K562 (cell line): ENCODE measurements around the gene CEP44. TPM values are rescaled to one million over a fixed set of nuclear protein-coding genes. Genes with fewer than 3 reads are reported as not detected.

ENCODE experiments used
- ADNP ChIP-seq: fragments of 200-800 bp; sonication (Bioruptor generic); IDR thresholded peaks from 2 replicates; pipeline ENCODE4 v1.6.1; 2016; ENCODE audit warnings: missing genetic modification characterization, missing compliant biosample characterization
- ARNT ChIP-seq, 2 experiments: fragments of 450-650 bp; IDR thresholded peaks; 2 replicates each; pipeline ENCODE4 v1.6.1; 2016; ENCODE audit warnings: mild to moderate bottlenecking in 1 of 2
- CBX2 ChIP-seq: fragments of 200-600 bp; sonication (generic); IDR thresholded peaks from one replicate; pipeline ENCODE4 v1.6.1; 2012; ENCODE audit warnings: mild to moderate bottlenecking, low read length, inconsistent platforms; ENCODE audit not compliant: insufficient read depth, poor library complexity, severe bottlenecking
- CCAR2 ChIP-seq: fragments of 200-400 bp; formaldehyde crosslinking; IDR thresholded peaks from 2 replicates; pipeline ENCODE4 v1.6.1; 2017; ENCODE audit warnings: mild to moderate bottlenecking, low read depth, low read length
- CSDE1 ChIP-seq, 2 experiments: fragments of 450-650 bp; IDR thresholded peaks; 2 replicates each; pipeline ENCODE4 v1.6.1; 2016; ENCODE audit warnings: mild to moderate bottlenecking in 1 of 2
- CXXC5 ChIP-seq: fragments of 250-450 bp; sonication (Bioruptor Pico); IDR thresholded peaks from 2 replicates; pipeline ENCODE4 v1.8.0; 2022; ENCODE audit warnings: inconsistent platforms, mild to moderate bottlenecking, moderate library complexity
- ERF ChIP-seq: fragments of 450-650 bp; formaldehyde crosslinking; IDR thresholded peaks from 2 replicates; pipeline ENCODE4 v1.4.0; 2020; ENCODE audit warnings: mild to moderate bottlenecking, mixed read lengths
- GTF2A2 ChIP-seq: IDR thresholded peaks from 2 replicates; pipeline ENCODE4 v1.6.1; 2016; ENCODE audit warnings: mild to moderate bottlenecking, missing genetic modification characterization, missing compliant biosample characterization
- HDAC3 ChIP-seq: fragments of 450-650 bp; IDR thresholded peaks from 2 replicates; pipeline ENCODE4 v1.6.1; 2018; ENCODE audit warnings: borderline replicate concordance, mild to moderate bottlenecking, moderate library complexity; ENCODE audit not compliant: partially characterized antibody
- HNRNPUL1 ChIP-seq: fragments of 200-400 bp; formaldehyde crosslinking; IDR thresholded peaks from 2 replicates; pipeline ENCODE4 v1.6.1; 2017; ENCODE audit warnings: low read length
- MXI1 ChIP-seq: IDR thresholded peaks from 2 replicates; pipeline ENCODE4 v1.6.1; 2011; ENCODE audit warnings: low read depth, mild to moderate bottlenecking, improper control_type of control experiment, low read length
- PBX2 ChIP-seq, 2 experiments: IDR thresholded peaks in 1 of 2; conservative IDR thresholded peaks in 1 of 2; 2 replicates each; pipeline ENCODE4 v1.6.1; 2016; ENCODE audit warnings: low read depth in 2 of 2, mild to moderate bottlenecking in 1 of 2, missing compliant biosample characterization in 1 of 2, missing genetic modification characterization in 1 of 2, moderate library complexity in 1 of 2
- PHB2 ChIP-seq: fragments of 450-650 bp; IDR thresholded peaks from 2 replicates; pipeline ENCODE4 v1.6.1; 2017; ENCODE audit warnings: low read depth
- PHTF2 ChIP-seq: fragments of 250-450 bp; sonication (Bioruptor Pico); IDR thresholded peaks from 2 replicates; pipeline ENCODE4 v1.5.0; 2021; ENCODE audit warnings: mild to moderate bottlenecking
- RBFOX2 ChIP-seq: fragments of 200-400 bp; formaldehyde crosslinking; IDR thresholded peaks from 2 replicates; pipeline ENCODE4 v1.6.1; 2017; ENCODE audit warnings: low read depth, mild to moderate bottlenecking, low read length, moderate library complexity
- RBM22 ChIP-seq: fragments of 200-400 bp; formaldehyde crosslinking; IDR thresholded peaks from 2 replicates; pipeline ENCODE4 v1.6.1; 2018; ENCODE audit warnings: low read length, low read depth; ENCODE audit not compliant: poor library complexity, severe bottlenecking
- RHOXF2B ChIP-seq: fragments of 250-450 bp; sonication (Bioruptor Pico); conservative IDR thresholded peaks from 2 replicates; pipeline ENCODE4 v1.5.1; 2021
- SMAD2 ChIP-seq: fragments of 150-350 bp; IDR thresholded peaks from 2 replicates; pipeline ENCODE4 v1.6.1; 2014; ENCODE audit warnings: low read depth, mild to moderate bottlenecking, low read length
- SREBF1 ChIP-seq: fragments of 150-350 bp; IDR thresholded peaks from 2 replicates; pipeline ENCODE4 v1.6.1; 2014; ENCODE audit warnings: antibody characterized with exemption, low read depth, low read length, borderline replicate concordance
- STAT5B ChIP-seq: fragments of 250-450 bp; sonication (Bioruptor Pico); IDR thresholded peaks from 2 replicates; pipeline ENCODE4 v1.8.0; 2021; ENCODE audit warnings: mild to moderate bottlenecking, inconsistent platforms
- YY1 ChIP-seq, 3 experiments: IDR thresholded peaks; 2 replicates each; pipeline ENCODE4 v1.6.1; 2011; ENCODE audit warnings: low read length in 2 of 3, mild to moderate bottlenecking in 2 of 3, moderate library complexity in 2 of 3, borderline replicate concordance in 1 of 3, control low read depth in 1 of 3, low read depth in 1 of 3; ENCODE audit not compliant: insufficient read depth in 3 of 3, insufficient replicate concordance in 2 of 3, control insufficient read depth in 1 of 3, insufficient read length in 1 of 3; ENCODE audit errors: extremely low read depth in 1 of 3
- ZBTB8A ChIP-seq: fragments of 450-650 bp; IDR thresholded peaks from 2 replicates; pipeline ENCODE4 v1.6.1; 2018; ENCODE audit warnings: mild to moderate bottlenecking, moderate library complexity; ENCODE audit not compliant: partially characterized antibody
- polyA plus RNA-seq, 8 experiments: library from polyadenylated mRNA; depleted of rRNA in 4 of 8; stranded (reverse) in 5 of 8; unstranded in 3 of 8; fragments of >200 nt; fragmentation: Nextera tagmentation in 2 of 8; fragmentation: Illumina TruSeq in 1 of 8; extraction: Ambion mirVana in 2 of 8; extraction: Trizol in 1 of 8; gene quantifications; 2 replicates each; pipeline versions ENCODE4 v1.2.1 to v1.2.3, GENCODE V29; 2011 to 2014; ENCODE audit warnings: inconsistent platforms in 1 of 8, missing spikeins in 1 of 8
- total RNA-seq, 7 experiments: library from RNA; depleted of rRNA in 6 of 7; stranded (reverse); fragments of >200 nt in 6 of 7; fragmentation: Illumina TruSeq in 2 of 7; extraction: Trizol in 2 of 7; gene quantifications; 2 replicates each; pipeline versions ENCODE4 v1.2.1 to v1.2.3, GENCODE V29; 2011 to 2021; ENCODE audit warnings: low replicate concordance in 1 of 7

CEP44 gene
- total and polyA plus RNA-seq, 9 of the 15 experiments (the other 6 are each of a cell fraction or from before 2014, with no cell fraction given), result 19.6 to 45.0 (median 24.4) TPM

DNA sequence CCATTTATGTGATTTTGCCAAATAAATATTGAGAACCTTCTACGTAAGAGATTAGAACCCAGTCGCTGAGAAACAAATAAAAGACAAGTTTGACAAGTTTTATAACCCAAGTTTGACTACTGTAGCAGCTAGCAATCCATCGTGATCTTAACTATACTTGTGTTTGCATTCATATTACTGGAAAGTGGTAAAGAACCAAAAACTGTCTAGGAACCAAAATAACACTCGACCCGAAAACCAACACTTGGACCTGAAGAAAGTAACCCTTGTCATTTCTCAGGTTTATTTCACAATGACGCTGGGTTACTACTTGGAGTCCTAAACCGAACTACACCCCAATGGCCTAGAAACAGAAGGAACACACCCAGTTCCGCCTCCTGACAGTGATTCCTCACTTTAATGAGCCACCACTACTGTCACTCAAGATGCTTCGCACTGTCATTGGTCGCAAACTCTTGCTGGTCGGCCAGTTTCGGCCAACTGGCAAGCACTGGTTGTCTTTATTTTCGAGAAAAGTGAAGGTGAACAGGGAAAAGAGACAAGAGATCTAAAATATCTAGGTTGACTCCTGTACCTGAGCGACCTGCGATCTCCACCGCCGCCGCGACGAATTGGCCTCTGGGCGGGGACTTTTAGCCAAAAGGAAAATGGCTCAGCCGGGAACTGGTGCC lies 740 bp upstream of the CEP44 start (continued):
- TF ChIP-seq CCAR2 (no peak), GTF2A2 (tag) (no peak), PHB2 (no peak), ADNP (tag) (no peak), ZBTB8A (no peak), RBM22 (no peak), ERF (CRISPR knock-in tag) (no peak), ARNT (IDR thresholded peaks at IDR 0.05) (0 out of 4 replicates have a peak, but pooled peaks of 1 of the 2 experiments have one; percentile 42), SREBF1 (no peak), CSDE1 (IDR thresholded peaks at IDR 0.05) (no peak), SMAD2 (no peak), PBX2 (CRISPR knock-in tag; IDR thresholded peaks at IDR 0.05; ENCODE audit: low read depth) (peak; percentile 96), PBX2 (tag; conservative IDR thresholded peaks at IDR 0.05; ENCODE audit: low read depth) (peak; percentile 98), RHOXF2B (CRISPR knock-in tag) (no peak), HDAC3 (no peak), MXI1 (no peak), PHTF2 (CRISPR knock-in tag) (no peak), CBX2 (no peak), RBFOX2 (no peak), HNRNPUL1 (no peak), CXXC5 (CRISPR knock-in tag) (no peak), STAT5B (no peak), YY1 (IDR thresholded peaks at IDR 0.05; ENCODE audit: borderline replicate concordance in 1 of 3, control insufficient read depth in 1 of 3, extremely low read depth in 1 of 3, insufficient read depth in 3 of 3, insufficient read length in 1 of 3, insufficient replicate concordance in 2 of 3, low read depth in 1 of 3, low read length in 2 of 3) (peak in 1 of 3 experiments; percentile 47)
